ENCODE results near the gene CLTB. TPM values are rescaled to one million over a fixed set of nuclear protein-coding genes. Genes with fewer than 3 reads are reported as not detected.
A peak's percentile ranks its signal among the peaks of the same experiment; 100 is the strongest.

CLTB gene
- total RNA-seq, 1 experiment from 2014 or later = 34.5 TPM

DNA sequence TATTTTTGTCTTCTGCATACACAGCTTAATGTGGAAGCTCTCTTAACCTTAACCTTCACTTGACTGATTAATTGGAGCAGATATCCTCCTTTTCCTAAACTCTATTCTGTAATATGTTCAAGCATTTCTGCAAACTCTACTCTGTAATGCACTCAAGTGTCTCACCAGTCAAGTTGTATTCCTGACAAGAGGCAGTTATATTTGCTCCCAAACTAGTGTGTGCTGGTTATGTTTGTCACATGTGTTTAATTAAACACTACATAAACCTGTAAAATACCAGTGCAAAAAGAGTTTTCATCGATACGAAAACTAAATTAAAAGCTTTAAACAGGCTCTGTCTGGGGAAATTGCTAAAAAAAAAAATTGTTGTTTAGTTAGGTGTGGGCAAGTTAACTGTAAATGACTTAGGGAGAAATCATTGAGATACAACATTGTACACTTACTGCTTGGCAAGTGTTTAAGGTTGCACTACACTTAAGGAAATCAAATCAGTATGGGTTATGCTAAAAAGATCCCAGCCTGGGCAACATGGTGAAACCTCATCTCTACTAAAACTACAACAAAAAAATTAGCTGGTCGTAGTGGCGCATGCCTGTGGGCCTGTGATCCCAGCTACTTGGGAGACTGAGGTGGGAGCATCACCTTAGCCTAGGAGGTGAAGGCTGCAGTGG lies 38.5 kb upstream of the CLTB start:
- Histone ChIP-seq H2AK5ac (ENCODE audit: insufficient read length, low read length) (no peak overlapping the region), H3T11ph (ENCODE audit: low read length) (no peak overlapping the region), H3K14ac (ENCODE audit: insufficient read depth, low read length) (no peak overlapping the region), H4K91ac (ENCODE audit: insufficient read length, low read depth, low read length) (no peak overlapping the region), H2BK20ac (ENCODE audit: low read depth, low read length, poor library complexity, severe bottlenecking) (no peak overlapping the region), H3K23me2 (ENCODE audit: insufficient read length, low read depth, low read length, poor library complexity, severe bottlenecking) (no peaks in the 10 kb centered on the region), H3K79me2 (ENCODE audit: insufficient read depth, low read length) (peaks cover 9% of the 10 kb centered on the region; the same call in 1 of the 2 replicates), H3K9me3 (ENCODE audit: control insufficient read depth, low read depth, low read length) (no peaks in the 10 kb centered on the region), H4K5ac (ENCODE audit: insufficient read length, low read depth, low read length) (no peak overlapping the region), H3K9ac (ENCODE audit: extremely low read depth, insufficient read length, low read length) (no peak overlapping the region), H2BK120ac (ENCODE audit: low read depth, low read length, poor library complexity, severe bottlenecking) (no peak overlapping the region), H3K18ac (ENCODE audit: insufficient read length, low read depth, low read length) (no peak overlapping the region), H2BK5ac (ENCODE audit: insufficient read length, low read length) (no peak overlapping the region), H3K4me2 (ENCODE audit: insufficient read depth, insufficient read length, low read length) (no peak overlapping the region), H3K56ac (ENCODE audit: insufficient read length, low read depth, low read length) (no peak overlapping the region), H2BK15ac (ENCODE audit: low read depth, low read length) (no peak overlapping the region), H2BK12ac (ENCODE audit: insufficient read length, low read depth, low read length) (no peak overlapping the region), H3K27ac (ENCODE audit: insufficient read length, low read depth, low read length) (no peak overlapping the region), H3K4me1 (ENCODE audit: insufficient read depth, low read length) (no peaks in the 10 kb centered on the region), H4K8ac (replicated peaks; ENCODE audit: insufficient read length, low read depth, low read length) (no peak overlapping the region), H2AFZ (ENCODE audit: low read length) (no peak overlapping the region), H4K20me1 (ENCODE audit: control insufficient read depth, insufficient read depth, insufficient read length) (no peaks in the 10 kb centered on the region), H3K23ac (ENCODE audit: insufficient read length, low read depth, low read length) (no peak overlapping the region), H3K79me1 (ENCODE audit: insufficient read depth, low read depth, low read length, poor library complexity, severe bottlenecking) (peaks cover 6% of the 10 kb centered on the region), H3K4ac (ENCODE audit: low read depth, low read length) (no peak overlapping the region), H3K27me3 (ENCODE audit: insufficient read depth, low read length) (no peaks in the 10 kb centered on the region)
- Mint-ChIP-seq H3K4me3 (no peak overlapping the region), H3K27ac (peak overlapping the region in 1 of 3 experiments; percentile 29; a peak in 1 of 7 replicates), H3K9me3 (no peaks in the 10 kb centered on the region), H3K4me1 (no peaks in the 10 kb centered on the region), H3K27me3 (ENCODE audit: low read depth) (no peaks in the 10 kb centered on the region), H3K36me3 (ENCODE audit: insufficient read depth in 1 of 3, low read depth in 3 of 3) (peaks cover 9 to 29% (median 29%) of the 10 kb centered on the region in 3 experiments; a peak in 6 of 7 replicates)
- no peak for DNase-seq
- no CpG with 5 or more reads among the region's 4 CpGs for WGBS (ENCODE audit: extremely low coverage, insufficient read length, low lambda C conversion rate)
- TF ChIP-seq, protein P1, sequence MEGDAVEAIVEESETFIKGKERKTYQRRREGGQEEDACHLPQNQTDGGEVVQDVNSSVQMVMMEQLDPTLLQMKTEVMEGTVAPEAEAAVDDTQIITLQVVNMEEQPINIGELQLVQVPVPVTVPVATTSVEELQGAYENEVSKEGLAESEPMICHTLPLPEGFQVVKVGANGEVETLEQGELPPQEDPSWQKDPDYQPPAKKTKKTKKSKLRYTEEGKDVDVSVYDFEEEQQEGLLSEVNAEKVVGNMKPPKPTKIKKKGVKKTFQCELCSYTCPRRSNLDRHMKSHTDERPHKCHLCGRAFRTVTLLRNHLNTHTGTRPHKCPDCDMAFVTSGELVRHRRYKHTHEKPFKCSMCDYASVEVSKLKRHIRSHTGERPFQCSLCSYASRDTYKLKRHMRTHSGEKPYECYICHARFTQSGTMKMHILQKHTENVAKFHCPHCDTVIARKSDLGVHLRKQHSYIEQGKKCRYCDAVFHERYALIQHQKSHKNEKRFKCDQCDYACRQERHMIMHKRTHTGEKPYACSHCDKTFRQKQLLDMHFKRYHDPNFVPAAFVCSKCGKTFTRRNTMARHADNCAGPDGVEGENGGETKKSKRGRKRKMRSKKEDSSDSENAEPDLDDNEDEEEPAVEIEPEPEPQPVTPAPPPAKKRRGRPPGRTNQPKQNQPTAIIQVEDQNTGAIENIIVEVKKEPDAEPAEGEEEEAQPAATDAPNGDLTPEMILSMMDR (conservative IDR thresholded peaks at IDR 0.05) = no peak

Measured in H9 (cell line).